ENCODE results near the gene DGKG.

DNA sequence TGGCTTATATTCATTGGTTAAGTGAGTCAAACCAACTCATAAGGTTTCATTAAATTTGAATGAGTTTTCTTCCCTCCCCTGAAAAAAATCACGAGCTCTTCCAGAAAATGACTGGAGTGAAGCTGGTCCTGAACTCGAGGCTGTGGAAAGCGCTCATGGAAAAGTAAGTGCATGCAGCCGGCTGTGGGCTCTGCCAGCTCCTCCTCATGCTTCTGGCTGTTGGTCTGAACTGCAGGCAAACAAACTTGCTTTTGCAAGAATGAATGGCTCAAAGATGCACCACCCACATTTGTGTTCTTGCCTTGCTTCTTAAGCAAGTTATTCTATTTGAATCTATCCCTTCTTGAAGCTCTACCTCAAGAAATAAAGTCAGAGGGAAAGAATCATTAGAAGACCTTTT, 259.3 kb downstream of the DGKG start:
- TF ChIP-seq, protein P1, sequence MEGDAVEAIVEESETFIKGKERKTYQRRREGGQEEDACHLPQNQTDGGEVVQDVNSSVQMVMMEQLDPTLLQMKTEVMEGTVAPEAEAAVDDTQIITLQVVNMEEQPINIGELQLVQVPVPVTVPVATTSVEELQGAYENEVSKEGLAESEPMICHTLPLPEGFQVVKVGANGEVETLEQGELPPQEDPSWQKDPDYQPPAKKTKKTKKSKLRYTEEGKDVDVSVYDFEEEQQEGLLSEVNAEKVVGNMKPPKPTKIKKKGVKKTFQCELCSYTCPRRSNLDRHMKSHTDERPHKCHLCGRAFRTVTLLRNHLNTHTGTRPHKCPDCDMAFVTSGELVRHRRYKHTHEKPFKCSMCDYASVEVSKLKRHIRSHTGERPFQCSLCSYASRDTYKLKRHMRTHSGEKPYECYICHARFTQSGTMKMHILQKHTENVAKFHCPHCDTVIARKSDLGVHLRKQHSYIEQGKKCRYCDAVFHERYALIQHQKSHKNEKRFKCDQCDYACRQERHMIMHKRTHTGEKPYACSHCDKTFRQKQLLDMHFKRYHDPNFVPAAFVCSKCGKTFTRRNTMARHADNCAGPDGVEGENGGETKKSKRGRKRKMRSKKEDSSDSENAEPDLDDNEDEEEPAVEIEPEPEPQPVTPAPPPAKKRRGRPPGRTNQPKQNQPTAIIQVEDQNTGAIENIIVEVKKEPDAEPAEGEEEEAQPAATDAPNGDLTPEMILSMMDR (conservative IDR thresholded peaks at IDR 0.05; ENCODE audit: low read depth, low read length): no peak
- no peak for TF ChIP-seq EZH2 (IDR thresholded peaks at IDR 0.05; ENCODE audit: borderline replicate concordance, low read depth, low read length, poor library complexity, severe bottlenecking)

All from A673 (cell line).